GM21360 (cell line): ENCODE results near the gene B3GALT5.

Experiments used
- ATAC-seq: cut with Tn5 transposase; IDR thresholded peaks from one replicate; pipeline ENCODE4 v1.9.1; 2021; ENCODE audit warnings: mild to moderate bottlenecking, moderate library complexity; ENCODE audit not compliant: unreplicated experiment

Gene B3GALT5

DNA sequence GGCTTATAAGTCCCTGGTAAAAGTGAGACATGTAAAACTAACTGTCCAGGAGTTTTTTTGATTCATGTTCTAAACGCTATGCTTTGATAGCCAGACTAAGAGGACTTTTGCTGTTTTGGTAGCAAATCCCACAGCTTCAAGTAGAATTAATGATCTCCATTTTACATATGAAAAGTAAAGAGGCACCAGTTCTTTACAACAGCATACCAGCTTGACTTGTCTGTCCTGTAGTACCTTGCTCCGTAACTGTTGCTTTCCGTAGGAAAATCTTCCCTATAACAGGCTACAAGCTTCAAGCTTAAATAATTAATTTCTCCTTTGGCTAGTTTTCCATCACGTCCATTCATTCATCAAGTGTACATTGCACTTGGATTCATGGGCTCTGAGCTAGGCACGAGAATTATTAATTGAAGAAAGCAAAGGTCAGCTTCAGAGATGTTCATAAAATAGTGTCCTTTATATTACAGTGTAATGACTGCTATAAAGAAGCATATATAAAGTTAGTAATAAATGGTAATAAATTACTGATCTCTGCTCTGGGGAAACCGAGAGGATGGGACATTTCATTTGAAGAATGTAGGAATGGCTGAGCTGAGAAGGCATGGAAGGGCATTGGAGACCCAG lies 29.2 kb downstream of the B3GALT5 start:
- no peak for ATAC-seq

DNA sequence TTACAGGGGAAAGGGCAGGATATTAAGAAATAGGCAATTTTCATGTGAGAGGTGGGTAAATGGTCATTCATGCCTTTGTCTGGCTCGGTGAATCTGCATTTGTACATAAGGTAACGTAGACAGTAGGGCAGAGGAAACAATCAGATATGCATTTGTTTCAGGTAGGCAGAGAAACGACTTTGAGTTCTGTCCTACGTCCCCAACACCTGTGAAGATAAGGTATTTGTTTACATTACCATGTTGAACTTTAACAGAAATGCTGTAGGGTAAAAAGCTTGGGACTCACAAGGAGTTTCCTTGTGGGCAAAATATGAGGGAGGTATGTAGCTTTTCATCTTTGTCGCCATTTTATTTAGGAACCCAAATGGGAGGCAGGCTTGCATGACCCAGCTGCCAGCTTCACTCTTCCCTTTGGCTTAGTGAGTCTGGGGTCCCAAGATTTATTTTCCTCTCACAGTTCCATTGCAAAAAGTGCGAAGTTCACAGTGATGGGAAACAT lies 31.4 kb downstream of the B3GALT5 start:
- ATAC-seq: no peak

DNA sequence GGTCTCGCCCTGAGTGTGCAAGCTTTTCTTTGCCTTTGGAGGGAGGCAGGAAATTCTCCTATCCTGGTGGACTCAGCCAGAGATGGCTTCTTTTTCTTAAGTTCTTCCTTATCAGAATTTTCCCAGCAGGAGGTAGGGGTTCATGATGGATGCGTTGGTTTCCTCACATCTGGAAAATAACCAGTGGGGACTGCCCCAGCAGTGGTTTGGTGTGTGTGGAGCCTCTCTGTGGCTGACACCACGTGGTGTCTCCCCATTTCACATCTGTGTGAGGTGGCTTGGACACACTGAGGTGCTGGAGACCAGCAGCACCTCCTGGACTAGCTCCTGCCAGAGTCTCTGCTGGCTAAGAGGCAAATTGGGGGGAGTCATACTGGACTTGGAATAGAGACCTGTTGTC lies 32.6 kb downstream of the B3GALT5 start:
- ATAC-seq: no peak

DNA sequence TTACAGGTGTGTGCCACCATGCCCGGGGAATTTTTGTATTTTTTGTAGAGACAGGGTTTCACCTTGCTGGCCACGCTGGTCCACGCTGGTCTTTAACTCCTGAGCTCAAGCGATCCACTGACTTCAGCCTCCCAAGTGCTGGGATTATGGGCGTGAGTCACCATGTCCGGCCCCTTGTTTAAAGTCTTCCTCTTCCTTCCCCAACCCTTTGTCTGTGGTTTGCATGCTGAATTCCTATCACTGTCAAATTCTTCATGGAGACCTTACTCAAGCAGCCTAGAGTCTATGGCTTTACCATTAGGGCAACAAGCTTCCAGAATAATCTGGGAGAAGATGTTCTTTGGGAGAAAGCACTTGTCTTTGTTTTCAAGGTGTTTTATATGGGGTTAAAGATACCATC lies 34.7 kb downstream of the B3GALT5 start:
- ATAC-seq: no peak

DNA sequence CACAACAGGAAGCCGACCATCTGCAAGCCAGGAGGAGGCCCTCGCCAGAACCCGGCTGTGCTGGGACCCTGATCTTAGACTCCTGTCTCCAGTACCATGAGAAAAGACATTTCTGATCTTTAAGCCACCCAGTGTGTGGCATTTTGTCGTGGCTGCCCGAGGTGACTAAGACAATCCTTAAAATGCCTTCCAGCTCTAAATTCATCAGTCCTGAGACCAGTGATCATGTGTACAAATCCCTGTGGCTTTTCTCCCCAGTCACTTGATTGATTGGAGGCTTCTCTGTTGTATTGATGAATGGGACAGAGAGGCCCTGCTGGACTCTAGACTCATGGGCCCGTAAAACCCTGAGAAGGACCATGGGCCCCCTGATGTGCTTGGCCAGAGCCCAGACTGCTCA lies 36.1 kb downstream of the B3GALT5 start:
- ATAC-seq: no peak

DNA sequence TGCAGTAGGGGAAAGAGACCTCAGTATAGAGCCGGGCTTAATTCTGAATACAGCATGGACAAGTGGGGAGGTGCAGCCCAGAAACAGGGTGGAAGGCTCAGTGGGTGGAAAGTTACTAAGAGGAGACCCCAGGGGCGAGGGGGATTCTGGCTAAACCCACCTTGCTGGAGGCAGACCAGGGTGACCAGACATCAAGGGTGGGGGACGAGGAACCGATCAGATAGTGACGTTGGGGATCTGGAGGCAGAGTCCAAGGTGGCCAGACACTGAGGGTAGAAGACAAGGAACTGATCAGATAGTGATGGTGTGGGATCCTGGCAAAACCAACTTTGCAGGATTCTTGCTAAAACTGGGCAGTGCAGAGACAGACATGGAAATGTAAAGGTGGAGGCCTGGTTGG lies 36.8 kb downstream of the B3GALT5 start:
- no peak for ATAC-seq

DNA sequence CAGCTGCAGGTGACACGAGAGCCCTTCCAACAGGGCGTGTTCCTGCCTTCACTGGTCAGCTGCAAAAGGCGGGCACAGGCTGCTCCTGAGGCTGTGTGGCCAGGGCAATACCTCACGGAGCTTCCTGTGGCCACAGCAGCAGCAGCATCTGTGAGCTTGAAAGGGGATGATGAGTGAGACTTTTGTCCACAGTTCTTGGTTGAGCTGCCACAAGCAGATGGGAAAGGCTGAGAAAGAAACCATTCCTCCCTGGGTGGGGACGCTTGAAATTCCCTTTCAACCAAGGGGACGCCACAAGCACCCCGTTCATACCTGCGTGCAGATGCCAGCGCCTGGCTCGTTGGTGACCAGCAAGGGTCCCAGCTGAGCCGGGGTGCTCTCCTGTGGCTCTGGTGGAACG lies 37.6 kb downstream of the B3GALT5 start:
- ATAC-seq: no peak

DNA sequence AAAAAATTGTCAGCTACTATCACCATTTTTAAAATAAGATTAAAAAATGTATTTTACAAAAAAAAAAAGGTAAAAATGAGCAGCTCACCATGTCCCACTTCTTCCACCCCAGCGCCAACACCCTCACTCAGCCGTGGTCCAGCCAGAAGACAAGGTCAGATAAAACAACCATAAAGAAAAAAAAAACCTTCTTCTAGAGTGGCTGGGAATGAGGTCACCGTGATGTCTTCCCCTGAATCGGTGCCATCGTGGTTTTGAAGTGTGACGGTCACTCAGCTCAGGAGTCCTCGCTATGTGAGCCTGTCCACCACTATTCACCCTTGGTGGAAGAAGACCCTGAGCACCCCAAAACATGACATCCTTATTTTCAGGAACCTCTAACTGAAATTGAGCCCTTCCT lies 38.1 kb downstream of the B3GALT5 start:
- no peak for ATAC-seq

DNA sequence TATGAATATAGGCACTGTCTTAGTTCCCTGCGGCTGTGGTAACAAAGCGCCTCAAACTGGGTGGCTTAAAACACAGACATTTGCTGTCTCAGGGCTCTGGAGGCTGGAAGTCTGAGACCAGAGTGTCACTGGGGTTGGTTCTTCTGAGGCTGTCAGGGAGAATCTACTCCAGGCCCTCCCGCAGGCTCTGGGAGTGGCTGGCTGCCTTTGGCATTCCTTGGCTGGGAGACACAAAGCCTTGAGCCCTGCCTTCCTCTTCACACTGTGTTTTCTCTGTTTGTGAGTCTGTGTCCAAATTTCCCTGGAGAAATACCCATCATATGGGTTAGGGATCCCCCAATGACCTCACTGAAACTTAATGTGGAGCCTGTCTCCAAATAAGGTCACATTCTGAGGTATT lies 38.5 kb downstream of the B3GALT5 start:
- ATAC-seq: no peak

DNA sequence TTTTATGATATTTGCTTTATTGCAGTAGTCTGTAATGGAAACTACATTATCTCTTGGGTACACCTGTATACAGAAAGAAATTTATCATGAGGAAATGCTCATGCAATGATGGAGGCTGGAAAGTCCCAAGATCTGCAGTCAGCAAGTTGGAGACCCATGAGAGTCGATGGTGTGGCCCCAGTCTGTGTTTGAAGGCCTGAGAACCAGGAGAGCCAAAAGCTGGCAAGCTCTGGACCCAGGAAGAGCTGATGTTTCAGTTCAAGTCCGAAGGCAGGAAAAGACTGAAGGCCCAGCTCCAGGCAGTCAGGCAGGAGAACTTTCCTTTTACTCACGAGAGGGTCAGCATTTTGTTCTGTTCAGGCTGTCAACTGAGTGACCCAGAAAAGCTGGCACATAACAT lies 42.2 kb downstream of the B3GALT5 start:
- no peak for ATAC-seq

DNA sequence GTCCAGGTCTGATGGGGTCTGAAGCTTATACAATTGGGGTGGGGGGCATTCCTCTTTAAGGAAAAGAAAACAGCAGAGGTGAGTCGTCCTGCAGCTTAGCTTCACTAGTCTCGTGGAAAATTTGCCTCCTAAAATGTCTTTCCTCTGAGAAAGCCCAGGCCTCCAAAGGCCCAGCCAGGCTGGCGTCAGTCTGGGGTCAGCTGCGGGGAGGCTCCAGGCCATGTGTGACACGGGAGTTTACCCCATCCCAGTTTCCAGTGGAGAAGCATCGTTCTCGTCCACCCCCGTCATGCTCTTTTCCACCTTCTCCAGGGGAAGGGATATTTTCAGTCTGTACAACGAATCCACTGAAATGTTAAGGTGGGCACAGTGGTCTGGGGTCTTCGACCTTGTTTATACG lies 42.8 kb downstream of the B3GALT5 start:
- ATAC-seq: no peak

DNA sequence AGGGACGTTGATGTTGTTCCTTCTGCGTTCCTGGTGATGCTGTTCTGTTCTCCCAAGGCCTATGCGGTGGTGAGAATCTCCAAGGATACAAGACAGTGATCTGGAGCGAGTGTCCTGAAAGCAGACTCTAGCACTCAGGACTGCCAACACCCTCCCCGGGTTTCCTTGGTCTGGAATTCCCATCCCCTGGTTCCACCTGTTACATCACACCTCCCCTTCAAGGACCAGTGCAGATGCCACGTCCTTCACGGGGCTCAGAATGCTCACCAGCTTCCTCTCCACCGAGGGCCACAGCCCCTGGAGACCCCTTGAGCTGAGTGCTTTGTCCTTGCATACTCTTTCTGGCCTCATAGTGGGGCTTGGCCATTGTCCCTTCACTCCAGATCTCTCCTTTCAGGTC lies 43.5 kb downstream of the B3GALT5 start:
- ATAC-seq: no peak

DNA sequence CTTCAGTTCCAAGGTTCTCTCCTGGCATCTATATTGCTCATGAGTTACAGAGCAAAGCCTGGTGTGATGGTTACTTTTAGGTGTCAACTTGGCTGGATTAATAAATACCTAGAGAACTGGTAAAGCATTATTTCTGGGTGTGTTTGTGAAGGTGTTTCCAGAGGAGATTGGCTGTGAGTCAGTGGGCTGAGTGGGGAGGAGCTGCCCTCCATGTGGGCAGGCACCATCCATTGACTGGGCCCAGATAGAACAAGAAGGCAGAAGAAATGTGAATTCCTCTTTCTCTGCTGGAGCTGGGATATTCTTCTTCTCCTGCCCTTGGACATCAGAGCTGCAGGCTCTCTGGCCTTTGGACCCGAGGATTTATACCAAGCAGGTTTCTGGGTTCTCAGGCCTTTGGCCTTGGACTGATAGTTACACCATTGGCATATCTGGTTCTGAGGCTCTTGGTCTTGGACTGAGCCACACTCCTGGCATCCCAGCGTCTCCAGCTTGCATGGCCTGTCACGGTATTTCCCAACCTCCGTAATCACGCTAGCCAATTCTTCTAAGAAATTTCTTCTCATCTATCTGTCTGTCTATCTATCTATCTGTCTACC lies 44.5 kb downstream of the B3GALT5 start:
- no peak for ATAC-seq

DNA sequence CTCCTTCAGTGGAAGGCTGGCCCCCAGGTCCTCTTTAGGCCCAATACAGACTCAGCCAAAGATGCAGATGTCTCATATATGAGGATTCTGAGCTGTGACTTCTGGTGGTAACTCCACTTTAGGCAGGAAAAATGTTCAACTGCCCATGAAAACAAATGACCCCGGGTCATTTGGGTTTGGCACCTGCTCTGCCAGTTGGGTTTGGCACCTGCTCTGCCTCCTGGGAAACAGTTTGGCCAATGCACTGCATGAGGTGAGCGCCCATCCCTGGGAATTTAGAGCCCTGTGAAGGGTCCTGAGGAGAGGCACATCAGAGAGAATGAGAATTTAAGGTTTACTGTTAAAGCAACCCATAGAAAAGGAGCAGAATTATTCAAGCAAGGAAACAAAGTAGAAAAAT lies 45.3 kb downstream of the B3GALT5 start:
- no peak for ATAC-seq

DNA sequence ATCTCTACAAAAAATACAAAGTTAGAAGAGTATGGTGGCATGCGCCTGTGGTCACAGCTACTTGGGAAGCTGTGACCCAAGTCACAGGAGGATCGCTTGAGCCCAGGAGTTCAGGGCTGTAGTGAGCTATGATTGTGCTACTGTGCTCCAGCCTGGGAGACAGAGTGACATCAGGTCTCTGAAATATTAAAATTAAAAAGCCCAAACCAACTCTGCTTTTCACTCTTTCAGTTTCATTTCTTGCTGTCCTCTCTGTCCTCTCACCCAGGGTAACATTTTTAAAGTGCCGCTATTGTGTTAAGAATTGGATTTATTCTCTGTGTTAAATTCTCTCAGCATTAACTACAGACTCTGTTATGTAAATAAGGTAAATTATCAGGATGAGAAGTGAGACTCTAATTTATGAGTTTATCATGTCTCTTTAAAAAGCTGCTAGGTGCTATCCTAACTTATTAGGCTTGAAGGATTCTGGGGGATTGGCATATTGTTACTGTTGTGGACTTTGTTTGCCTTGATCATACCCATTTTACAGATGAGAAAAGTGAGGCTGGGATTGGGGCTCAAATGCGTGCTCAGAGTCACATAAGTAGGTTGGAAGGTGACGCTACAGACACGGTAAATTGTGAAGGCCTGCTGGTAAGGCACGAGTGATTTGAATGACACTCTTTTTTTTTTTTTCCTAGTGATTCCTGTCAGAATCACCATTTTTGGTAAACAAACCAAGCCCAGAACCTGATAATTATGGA lies 46.5 kb downstream of the B3GALT5 start:
- ATAC-seq: no peak

DNA sequence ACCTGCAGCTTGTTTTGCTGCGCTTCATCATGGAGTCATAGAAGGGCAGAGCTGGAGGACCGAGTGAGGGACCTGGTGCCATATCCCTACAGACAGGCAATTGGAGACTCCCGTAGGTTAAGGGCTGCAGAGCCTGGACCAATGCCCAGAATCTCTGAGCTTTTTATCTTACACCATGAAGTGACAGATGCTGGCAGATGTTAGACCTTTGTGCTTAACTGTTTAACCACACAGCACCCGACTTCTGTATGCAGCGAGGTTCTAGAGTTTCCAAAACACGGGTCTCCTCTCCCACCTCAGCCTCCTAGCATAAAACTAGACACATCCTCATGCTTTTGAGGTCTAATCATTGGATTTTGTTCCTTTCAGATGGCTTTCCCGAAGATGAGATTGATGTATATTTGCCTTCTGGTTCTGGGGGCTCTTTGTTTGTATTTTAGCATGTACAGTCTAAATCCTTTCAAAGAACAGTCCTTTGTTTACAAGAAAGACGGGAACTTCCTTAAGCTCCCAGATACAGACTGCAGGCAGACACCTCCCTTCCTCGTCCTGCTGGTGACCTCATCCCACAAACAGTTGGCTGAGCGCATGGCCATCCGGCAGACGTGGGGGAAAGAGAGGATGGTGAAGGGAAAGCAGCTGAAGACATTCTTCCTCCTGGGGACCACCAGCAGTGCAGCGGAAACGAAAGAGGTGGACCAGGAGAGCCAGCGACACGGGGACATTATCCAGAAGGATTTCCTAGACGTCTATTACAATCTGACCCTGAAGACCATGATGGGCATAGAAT lies 47.6 kb downstream of the B3GALT5 start:
- ATAC-seq: no peak

DNA sequence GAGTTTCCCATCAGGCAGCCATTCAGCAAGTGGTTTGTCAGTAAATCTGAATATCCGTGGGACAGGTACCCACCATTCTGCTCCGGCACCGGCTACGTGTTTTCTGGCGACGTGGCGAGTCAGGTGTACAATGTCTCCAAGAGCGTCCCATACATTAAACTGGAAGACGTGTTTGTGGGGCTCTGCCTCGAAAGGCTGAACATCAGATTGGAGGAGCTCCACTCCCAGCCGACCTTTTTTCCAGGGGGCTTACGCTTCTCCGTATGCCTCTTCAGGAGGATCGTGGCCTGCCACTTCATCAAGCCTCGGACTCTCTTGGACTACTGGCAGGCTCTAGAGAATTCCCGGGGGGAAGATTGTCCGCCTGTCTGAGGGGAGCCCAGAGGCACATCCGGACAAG lies 48.4 kb downstream of the B3GALT5 start:
- ATAC-seq: no peak

DNA sequence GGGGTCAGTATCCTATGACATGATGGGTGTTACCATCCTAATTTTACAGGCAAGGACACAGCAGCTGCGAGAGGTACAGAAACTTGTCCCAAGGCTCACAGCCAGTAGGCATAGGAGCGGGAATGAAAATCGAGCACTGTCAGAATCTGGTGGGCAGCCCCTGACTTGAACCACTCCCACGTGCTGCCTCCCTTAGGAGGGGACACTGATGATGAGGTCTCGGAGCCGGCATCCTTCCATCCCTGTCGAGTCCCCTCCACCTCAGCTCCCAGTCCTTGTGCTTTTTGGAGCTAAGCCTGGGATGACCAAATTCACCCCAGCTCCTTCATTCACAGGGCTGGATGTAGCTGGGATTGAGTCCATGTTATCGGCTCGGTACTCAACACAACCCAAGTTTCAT lies 49.0 kb downstream of the B3GALT5 start:
- no peak for ATAC-seq

DNA sequence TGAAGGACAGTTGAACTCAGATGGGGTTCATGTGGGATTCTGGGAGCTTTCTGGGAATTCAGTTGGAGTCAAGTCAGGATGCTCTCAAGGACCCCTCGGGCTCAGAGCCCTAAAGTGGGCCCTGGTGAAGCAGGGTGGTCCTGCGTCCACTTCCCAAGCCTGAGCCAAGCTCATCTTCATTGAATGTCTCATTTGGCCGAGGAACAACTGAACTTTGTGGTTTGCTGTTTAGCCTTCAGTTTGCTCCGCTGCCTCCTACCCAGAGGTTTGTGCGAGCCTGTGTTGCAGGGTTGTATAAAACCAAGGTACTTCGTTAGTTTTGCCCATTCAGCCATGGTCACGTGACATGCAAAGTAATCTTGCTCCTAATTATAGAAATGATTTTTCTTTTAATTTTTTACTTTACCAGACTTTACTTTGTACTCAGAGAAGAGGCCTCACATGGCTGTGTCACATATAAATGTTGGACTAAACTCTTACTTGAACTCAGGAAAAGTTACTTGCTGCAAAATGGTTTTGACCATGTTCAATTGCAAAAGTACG lies 49.7 kb downstream of the B3GALT5 start:
- ATAC-seq: no peak

DNA sequence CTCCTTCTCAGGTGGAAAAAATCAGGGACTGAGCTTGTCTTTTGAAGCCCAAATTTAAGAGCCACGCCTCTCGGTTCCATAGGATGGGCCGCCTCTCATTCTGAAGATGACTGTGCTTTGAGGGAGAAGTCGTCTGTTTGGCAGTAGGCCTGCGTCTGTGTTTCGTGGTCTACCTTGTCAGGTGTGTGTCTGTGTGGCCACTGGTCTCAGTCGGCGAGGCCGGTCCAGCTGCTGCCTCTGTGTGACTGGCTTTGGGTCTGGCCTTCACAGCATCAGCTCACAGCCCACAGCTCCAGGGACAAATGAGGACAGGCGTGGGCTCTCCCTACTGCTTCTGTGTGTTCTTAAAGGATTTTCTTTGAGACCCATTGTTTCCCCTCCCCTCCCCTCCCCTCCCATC lies 50.3 kb downstream of the B3GALT5 start:
- ATAC-seq: no peak
